Stimulated activated CD4-positive, alpha-beta T cell treated with anti-CD3 and anti-CD28 coated beads, Interleukin-12 subunit alpha, Interleukin-12 subunit beta, amount 100 ng/mL, for 24 hours (primary cell): ENCODE measurements around the gene TST.
"Not testable (repeated sequence)": the region's sequence is repeated elsewhere in the genome, so short reads cannot be mapped to it uniquely, and the experiment has no call there.

Experiments used
- DNase-seq, 2 experiments: peaks; one replicate each; pipeline ENCODE4 v3.0.0-alpha.2; 2020; ENCODE audit warnings: low read depth in 2 of 2

The TST gene

DNA sequence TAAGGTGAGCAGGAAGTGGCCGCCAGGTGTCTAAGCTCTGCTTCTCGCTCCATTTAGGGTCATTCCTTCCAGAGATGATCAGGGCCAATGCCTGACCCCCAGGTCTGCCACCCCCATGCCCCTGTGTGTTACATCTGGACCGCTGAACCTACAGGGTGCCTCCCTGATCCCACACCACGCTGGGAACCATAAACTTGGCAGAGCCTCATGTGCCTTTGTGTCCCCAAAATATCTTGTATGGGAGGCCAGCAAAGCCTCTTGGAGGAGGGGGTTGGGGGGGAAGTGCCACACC, 3.7 kb downstream of the TST start:
- no peak for DNase-seq

DNA sequence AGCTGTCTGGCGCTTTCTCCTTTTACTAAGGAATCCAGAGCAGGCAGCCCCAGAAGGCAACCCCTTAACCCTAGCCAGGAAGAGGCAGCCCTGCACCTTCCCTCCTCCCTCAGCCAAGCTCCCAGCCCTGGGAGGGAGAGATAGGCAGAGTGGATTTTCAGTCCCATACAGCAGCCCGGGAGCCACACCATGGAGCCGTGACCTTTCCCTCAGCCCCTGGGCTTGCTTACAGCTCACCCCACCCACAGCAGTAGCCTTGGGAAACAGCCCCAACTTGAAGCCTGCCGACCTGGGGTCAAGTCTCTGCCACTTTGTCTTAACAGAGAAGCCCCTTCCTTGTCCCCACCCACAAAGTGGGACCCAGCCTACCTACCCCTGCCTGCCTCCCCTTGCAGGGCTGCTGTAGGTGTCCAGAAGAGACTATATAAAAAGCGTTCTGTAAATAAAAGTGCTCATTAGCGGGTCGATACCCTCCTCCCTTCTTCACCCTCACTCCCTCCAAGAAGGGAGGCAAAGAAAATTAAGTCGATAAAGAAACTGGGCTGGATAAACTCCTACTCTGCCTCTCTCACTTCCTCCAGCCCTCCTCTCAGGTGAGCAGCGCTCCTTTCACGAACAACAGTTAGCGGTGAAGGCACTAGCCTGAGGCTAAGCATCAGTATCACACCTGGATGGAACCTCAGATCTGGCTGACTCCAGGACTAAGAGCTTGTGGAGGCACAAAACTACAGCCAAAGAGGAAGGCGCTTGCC, 4.2 kb downstream of the TST start:
- no peak for DNase-seq

DNA sequence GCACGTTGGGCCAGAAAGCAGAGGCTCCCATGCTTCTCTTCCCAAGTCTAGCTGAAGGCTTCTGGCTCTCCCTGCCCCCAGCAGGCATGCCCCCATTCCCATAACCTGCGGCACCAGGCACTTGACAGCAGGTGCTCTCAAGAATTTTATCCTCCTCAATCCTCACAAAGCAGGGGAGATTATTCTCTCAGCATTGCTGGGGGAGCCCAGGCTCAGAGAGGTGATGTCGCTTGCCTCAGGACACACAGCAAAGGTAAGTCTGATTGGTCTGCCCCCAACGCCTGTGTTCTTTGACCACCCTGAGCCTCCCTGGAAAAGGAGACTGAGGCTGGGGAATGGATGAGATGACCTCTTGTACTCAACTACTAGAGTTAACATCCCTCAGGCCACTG, 4.8 kb downstream of the TST start:
- no peak for DNase-seq

DNA sequence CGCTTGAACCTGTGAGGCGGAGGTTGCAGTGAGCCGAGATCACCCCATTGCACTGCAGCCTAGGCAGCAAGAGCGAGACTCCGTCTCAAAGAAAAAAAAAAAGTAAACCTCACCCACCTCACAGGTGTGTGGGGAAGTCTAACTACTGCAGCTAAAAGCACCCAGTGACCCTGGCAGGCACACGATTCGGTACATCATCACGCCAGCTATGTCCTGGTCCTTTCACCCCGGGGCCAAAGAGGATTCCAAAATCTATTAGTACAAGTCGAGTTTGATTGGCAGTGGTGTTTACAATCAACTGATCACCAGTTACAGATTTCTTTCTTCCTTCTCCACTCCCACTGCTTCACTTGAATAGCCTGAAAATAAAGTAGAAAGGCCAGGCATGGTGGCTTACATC, 6.3 kb downstream of the TST start:
- DNase-seq, result no peak

DNA sequence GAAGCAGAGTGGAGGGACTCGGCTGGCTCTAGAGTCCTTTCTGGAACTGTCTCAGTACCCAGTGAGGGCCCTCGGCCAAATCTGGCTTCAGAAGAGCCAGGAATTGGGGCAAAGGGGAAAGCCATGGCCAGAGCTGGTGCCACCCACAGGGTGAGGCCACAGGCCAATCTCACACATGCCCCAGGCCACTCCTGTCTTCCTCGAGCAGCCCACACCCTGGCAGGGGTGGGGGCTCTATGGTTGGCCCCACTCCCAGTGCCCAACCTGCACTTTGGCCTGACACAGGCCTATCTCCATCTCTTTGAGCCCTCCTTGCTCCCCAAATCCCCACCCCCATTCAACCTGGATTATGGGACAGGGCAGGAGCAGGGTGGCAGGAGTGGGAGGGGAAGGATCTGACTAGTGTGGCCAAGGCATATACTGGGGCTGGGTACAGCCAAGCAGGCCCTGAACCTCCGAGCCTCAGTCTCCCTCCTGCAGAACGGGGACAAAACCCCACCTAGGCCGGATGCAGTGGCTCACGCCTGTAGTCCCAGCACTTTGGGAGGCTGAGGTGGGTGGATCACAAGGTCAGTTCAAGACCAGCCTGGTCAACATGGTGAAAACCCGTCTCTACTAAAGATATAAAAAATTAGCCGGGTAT, 6.9 kb downstream of the TST start:
- no peak for DNase-seq

DNA sequence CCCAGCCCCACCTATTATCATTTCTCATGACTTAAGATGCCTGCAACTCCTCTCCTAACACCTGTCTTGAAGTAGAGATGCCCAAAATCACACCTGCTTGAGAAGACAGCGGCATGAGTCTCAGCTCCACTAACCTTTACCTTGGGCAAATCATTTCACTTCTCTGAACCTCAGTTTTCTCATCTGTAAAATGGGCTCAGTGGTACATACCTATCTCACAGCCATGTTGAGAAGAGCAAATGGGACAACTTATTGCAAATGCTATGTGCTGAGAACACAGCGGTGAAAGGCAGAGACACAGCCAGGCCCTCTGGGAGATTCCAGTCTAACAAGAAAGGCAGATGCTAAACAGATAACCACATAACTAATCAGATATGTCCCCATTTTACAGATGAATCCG, 7.8 kb downstream of the TST start:
- no peak for DNase-seq

DNA sequence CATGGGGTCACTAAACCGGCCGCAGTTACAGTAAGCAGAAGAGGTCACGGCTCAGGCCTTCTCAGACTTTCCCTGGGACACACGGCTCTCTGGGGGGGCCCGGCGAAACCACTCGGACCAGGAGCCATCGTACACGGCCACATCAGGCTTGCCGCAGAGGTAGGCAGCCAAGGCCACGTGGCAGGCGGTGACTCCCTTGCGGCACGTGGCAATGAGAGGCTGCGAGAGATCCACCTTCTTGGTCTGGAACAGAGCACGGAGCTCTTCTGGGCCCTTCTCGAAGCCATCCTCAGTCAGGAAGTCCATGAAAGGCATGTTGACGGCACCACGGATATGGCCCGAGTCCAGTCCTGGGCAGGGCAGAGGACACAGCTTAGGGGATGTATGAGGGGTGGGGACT, 8.3 kb downstream of the TST start:
- DNase-seq, result no peak

DNA sequence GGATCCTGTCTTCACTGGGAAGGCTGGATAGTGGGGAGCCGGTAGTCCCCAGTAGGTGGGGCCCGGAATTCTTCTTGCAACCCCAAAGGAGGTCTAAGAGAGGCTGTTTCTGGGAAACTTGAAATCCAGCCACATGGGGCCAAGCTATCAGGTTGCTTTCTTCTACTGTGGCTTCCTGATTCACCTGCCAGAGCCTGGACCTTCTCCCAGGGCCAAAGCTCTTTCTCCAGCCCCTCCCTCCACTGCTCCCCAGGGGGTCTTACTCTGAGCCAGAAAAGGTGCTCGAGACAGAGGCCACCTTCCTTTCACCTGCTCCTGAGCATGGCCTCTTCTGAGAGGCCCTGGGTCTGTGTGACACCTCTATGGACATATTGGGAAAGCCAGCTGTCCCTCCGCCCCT, 9.1 kb downstream of the TST start:
- no peak for DNase-seq

DNA sequence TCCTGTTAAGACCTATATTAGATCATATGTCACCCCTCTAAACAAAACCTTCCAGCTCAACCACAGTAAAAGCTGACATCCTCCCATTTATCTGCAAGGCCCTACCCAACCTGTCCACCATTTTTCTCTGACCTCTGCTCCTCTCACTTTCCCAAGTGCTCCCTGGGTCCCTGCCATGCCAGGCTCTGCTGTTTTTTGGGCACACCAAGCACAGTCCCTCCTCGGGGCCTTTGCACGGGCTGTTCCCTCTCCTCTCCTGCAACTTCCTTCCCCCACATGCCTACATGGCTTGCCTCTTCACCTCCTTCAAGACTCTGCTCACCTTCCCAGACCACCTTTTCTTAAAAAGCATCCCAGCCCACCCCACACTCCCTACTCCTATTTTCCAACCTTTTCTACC, 9.8 kb downstream of the TST start:
- no peak for DNase-seq

DNA sequence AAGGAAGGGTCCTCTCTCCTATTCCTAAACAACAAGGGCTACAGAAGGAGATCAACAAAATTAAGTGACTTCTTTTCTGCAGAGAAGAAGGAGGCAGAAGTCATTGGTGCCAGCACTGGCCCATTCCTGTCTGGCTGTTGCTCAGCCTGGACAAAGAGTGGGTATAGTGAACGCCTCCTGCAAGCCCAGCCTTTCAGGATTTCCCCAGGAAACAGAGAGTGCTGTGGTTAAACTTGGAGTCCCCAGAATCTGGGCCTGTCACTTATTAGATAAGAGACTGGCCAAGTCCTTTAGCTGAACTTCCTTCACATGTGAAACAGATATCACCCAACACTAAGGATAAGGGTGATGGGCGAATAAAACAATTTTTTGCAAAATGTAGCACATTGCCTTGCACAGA, 10.9 kb downstream of the TST start:
- DNase-seq, result no peak

DNA sequence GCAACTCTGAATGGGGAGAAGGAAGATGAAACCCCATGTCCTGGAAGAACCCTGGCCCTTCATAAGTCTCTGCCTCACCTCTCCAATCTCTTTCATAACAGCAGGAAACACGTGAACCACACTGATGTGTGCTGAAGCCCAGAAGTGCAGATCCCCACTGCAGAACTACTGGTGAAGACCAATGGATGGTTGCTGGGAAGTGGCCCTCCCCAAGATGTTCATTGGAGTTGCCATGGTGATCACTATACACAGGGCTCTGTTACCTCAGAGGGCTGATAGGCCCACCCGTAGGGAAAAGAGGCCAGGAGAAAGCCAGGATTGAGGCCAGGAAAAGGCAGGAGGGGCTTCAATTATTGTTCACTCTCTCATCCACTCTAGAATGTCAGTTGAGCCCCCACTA, 11.6 kb downstream of the TST start:
- no peak for DNase-seq

DNA sequence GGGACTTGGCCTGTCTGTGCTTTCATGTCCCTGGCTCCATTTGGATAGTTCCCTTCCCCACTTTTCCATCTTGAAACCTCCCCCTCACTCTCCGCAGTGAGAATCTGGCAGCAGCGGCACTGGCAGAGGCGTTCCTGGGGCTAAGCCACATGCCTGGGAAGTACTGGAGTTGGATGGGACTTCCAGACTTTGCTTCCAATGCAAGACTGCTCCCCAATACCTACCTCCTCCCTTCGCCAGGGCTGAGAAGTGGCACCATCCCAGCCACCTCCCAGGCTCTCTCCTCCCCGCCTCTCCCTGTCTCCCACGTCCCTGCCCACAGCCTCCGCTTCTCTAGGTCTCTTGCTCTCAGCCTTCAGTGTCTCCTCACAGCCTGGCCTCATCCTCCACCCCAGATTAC, 16.6 kb downstream of the TST start:
- DNase-seq, result no peak

DNA sequence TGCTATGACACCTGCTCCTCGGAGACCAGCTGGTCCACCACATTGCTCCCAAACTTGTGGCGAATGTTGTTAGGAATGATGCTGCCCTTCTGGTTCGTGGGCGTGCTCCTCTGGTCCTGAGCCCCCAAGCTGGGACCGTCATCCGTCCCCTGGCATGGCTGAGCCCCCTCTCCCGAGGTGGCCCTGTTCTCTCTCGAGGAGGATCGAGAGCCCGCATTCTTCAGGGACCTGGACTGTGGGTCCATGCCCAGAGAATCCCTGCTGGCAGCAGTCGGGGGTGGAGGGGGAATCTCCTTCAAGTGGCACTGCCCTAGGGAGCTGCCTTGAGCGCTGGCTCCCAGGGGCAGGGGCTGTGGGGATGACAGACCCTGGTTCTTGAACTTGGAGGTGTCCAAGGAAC, 17.4 kb downstream of the TST start:
- no peak for DNase-seq

DNA sequence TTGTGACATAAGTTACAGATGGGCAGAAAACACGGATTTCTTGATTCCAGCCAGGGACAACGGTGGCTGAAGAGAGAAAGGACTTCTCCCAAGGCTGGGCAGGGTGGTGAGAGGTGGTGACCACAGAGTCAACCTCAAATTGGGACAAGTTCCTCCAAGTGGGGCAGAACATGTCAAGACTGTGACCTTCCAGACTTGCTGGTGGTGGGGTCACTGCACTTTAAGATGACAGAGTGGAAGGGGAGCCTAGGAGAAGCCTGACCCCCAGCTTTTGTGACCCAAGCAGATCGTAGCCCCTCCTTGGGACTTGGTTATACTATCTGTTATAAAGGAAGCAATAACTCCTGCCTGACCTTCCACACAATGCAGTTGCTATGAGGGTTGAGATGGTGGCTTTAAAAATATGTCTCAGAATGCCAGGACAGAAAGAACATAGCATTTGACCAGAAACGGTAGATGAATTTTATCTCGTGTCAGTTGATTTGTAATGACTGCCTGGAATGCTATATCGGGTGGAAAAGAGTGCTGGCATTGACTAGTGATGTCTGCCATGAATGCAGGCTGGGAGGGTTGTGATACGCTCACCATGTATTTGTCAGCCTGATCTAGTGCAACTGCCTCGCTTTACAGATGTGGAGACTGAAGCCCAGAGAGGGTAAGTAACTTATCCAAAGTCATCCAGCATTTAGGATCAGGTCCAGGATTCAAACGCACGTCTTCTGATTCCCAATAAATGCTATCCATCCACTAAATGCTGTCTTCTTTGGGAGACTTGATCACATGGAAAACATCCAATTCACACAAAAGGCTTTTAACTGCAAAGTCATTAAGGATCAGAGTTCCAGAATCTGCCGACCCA, 18.3 kb downstream of the TST start:
- DNase-seq, result no peak

DNA sequence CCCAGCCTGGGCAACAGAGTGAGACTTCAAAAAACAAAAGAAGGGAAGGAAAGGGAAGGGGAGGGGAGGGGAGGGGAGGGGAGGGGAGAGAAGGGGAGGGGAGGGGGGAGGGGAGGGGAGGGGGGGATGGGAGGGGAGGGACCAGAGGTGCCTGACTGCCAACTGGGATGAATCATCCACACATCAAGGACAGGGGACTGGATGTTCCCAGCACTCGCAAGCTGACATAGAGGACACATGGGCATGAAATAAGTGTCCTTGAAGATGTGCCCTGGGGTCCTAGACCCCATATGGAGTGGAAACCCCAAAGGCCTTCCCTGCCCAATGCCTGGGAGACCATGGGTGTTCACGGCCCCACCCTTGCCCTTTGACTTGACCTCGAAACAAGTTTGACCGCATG, 19.8 kb downstream of the TST start:
- DNase-seq, result no peak

DNA sequence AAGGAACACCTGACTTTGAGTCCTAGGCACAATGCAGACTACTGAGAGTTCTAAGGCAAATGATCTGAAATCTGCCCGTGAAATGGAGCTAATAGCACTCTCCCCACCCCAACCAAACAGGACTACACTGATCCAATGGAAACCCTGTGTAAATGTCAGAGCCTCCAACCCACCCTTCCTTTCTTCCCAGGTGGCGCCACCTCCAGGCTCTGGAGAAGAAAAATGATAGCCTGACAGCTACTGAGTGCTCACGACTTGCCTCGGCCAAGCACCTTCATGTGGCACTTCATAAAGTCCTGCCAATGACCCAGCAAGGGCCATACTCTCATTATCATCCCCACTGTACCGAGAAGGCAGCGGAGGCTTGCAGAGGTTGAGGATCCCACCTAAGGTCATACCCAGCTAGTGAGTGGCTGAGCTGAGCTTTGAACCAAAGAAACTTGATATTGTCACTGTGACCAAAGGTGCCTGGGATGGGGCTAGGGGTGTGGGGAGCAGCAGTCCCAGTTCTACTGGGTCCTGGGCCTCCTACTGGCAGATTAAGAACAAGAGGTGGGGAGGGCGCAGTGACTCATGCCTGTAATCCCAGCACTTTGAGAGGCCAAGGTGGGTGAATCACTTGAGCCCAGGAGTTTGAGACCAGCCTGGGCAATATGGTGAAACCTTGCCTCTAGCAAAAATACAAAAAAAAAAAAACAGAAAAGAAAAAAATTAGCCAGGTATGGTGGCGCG, 20.5 kb downstream of the TST start:
- DNase-seq, result no peak

DNA sequence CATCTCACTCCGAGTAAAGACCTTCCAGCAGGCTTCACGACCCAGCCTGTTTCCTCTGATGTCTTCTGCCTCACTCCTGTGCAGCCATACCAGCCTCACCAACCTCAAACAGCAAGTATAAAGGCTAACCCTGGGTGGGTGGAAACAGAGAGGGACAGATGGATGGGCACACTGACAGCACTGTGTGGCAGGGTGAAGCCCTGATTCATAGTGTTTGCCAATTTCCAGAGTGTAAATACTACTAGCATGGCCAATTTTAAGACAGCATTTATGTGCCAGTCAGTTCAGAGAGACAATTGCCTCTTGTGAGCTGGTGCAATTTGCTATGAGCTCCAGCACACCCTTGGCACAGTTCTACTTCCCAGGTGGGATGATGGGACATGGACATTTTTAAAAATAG, 21.5 kb downstream of the TST start:
- no peak for DNase-seq

DNA sequence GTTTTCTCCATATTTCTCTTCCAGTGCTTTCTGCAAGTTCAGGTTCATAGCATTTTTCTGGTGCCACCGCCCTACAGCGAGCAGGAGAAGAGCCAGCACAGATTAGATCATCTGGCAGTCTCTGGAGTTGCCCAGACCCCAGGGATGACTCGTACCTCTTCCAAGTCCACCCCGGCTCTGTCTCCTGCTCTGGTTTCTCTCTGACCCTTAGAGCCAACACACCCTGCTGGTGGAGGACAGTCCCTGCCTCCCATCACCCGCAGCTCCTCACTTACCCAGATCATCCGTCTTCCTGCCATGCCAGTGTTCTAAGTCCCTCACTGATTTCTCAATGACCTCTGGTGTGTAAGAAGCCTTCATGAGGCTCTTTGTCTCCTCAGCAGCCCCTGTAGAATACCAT, 28.0 kb downstream of the TST start:
- no peak for DNase-seq

DNA sequence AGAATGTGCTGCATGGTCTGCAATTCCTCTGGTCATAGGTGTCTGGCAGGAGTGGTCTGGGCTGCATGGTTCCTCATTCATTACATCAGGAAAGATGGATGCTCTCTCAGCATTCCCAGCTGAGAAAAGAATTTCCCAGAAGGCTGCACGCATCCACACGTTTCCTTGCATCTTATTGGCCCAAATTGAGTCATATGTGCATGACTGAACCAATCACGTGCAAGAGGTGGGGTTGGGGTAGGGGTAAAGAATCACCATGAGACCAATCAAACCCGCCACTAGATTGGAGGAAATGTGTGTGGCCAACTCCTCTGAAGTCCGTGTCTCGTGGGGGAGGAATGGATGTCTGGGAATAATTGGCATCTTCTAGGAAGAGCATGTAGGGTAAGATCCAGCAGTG, 28.8 kb downstream of the TST start:
- no peak for DNase-seq

DNA sequence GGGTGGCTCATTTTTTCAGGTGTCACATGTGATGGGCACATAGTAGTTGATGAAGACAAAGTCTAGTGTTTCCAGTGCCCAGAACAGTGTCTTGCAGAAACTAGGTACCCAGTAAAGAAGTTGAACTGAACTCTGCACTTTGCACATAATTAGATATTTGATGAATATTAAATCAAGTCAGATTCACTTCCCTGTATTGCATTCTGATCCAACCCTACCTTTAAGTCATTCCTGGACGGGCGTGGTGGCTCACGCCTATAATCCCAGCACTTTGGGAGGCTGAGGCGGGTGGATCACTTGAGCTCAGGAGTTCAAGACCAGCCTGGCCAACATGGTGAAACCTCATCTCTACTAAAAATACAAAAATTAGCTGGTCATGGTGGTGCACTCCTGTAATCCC, 30.2 kb downstream of the TST start:
- not testable (repeated sequence) for DNase-seq

DNA sequence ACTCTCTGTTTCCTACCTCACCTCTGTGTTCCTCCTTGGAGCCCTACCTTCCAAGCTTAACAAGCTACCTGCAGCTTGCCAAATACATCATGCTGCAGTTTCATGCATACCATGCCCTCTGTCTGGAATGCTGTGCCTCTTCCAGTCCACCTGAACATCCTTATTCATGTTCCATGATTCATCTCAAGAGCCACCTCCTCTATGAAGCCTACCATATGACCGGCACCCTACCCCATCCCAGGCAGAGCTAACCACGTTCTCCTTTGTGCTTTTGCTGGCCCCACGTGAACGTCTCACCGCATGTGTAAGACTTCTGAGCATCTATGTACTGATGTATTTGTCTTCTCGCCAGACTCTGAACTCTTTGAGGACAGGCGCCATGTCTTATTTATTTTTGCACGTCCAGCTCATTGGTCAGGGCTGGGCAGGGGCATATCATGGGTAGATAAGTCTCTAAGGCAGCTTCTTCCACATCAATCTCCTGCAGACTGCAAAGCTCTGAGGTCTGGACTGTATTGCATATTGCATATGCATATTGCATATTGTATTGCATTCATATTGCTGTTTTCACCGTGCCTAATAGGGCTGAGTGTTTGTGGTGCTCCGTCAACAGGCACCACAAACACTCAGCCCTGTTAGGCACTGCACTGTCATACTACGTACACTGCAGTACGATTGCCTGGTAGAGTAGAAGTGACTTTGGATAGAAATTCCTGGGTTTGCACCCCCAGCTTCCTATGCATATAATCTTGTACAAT, 31.0 kb downstream of the TST start:
- no peak for DNase-seq
